ENCODE results near the gene ZNF628.
"Not testable (repeated sequence)": the region's sequence is repeated elsewhere in the genome, so short reads cannot be mapped to it uniquely, and the experiment has no call there.

The ZNF628 gene

DNA sequence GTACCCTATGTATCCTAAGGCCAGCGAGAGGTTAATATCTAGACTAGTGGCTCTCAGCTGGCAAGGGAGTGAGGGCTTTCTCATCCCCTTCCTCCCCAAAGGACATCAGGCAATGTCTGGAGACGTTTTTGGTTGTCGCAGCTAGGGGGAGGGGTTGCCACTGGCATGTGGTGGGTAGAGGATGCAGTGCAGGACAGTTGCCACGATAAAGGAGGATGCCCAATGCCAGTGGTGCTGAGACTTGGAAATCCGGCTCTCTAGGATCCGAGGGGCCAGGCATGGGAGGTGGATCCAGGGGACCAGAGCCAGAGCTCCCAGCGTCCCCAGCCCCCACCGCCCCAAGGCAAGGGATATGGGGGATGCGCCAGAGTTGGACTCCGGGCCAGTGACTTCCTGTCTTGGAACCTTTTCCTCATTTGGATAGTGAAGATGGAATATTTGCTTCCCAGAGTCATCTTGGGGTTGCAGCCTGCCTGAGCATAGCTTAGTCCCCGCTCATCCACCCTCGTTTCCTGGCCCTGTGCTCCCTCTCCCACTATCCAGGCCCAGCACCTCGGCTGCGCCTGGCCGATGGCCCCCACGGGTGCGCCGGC is 16.7 kb downstream of the ZNF628 start:
- TF ChIP-seq CTCF (IDR thresholded peaks at IDR 0.05; ENCODE audit: borderline replicate concordance, control extremely low read depth, extremely low read depth, insufficient read depth, missing control alignments) = no peak
- no peak for DNase-seq (ENCODE audit: low spot score)
- in situ Hi-C loops (cut with MboI; ENCODE audit: low sequenced_read_pairs, unreplicated experiment) = no loop called here

- no peak for TF ChIP-seq CTCF (IDR thresholded peaks at IDR 0.05; ENCODE audit: borderline replicate concordance, control extremely low read depth, extremely low read depth, insufficient read depth, missing control alignments)
- no peak for DNase-seq (ENCODE audit: low spot score)
- in situ Hi-C loops (cut with MboI; ENCODE audit: low sequenced_read_pairs, unreplicated experiment) = no loop called here
These were observed 17.3 kb downstream of the ZNF628 start for GRCh38 chr19:55493645-55494171.

GRCh38 chr19:55494172-55494761 is 17.9 kb downstream of the ZNF628 start:
- DNase-seq (ENCODE audit: low spot score) = no peak
- TF ChIP-seq CTCF (IDR thresholded peaks at IDR 0.05; ENCODE audit: borderline replicate concordance, control extremely low read depth, extremely low read depth, insufficient read depth, missing control alignments) = no peak
- in situ Hi-C loops (cut with MboI; ENCODE audit: low sequenced_read_pairs, unreplicated experiment) = no loop called here

DNA sequence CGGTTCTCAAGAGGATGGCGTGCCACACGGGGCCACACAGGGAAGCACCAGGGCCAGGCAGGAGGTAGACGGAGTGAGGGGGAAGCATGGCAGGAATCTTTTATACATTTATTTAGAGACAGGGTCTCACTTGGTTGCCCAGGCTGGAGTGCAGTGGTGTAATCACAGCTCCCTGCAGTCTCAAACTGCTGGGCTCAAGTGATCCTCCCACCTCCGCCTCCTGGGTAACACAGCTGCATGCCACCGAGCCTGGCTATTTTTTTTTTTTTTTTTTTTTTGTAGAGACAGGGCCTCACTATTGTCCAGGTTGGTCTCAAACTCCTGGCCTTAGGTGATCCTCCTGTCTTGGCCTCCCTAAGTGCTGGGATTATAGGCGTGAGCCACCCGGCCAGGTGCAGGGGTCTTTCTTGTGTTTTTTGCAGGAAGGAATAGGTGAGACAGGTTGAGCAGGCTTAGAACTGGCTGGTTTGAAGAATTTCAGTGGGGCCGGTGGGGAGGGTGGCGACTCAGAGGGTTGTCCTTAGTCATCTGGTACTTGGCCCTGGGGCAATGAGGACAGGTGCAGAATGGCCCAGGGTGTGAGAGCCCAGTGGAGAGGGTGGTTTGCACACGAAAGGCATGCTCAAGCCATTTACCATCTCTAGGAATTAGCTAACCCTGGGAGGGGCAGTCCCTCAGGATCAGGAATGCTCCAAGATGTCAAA is 19.4 kb downstream of the ZNF628 start:
- in situ Hi-C loops (cut with MboI; ENCODE audit: low sequenced_read_pairs, unreplicated experiment) = no loop called here
- DNase-seq (ENCODE audit: low spot score) = no peak
- no peak for TF ChIP-seq CTCF (IDR thresholded peaks at IDR 0.05; ENCODE audit: borderline replicate concordance, control extremely low read depth, extremely low read depth, insufficient read depth, missing control alignments)

DNA sequence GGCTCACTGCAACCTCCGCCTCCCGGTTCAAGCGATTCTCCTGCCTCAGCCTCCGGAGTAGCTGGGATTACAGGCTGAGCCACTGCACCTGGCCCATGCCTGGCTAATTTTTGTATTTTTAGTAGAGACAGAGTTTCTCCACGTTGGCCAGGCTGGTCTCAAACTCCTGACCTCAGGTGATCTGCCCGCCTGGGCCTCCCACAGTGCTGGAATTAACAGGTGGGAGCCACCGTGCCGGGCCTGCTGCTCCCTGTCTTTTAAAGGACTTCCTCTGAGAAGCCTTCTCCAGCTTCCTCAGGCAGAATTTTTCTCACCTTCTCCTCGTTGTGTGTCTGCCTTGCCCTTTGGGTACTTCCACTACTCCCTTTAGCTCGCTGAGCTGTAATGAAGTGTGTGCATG is 20.4 kb downstream of the ZNF628 start:
- DNase-seq (ENCODE audit: low spot score); in situ Hi-C loops (cut with MboI; ENCODE audit: low sequenced_read_pairs, unreplicated experiment): not testable (repeated sequence)

DNA sequence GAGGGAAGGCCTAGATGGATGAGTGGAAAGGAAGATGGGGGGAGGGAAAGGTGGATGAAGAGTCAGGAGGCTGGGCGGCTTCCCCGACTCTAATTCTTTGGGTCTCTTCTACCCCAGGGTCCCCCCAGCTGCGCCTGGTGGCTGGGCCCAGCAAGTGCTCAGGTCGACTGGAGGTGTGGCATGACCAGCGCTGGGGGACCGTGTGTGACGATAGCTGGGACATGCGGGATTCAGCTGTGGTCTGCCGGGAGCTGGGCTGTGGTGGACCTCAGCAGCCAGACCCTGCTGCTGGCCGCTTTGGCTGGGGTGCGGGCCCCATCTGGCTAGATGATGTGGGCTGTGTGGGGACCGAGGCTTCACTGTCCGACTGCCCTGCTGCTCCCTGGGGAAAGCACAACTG is 21.3 kb downstream of the ZNF628 start:
- no peak for DNase-seq (ENCODE audit: low spot score)
- no peak for TF ChIP-seq CTCF (IDR thresholded peaks at IDR 0.05; ENCODE audit: borderline replicate concordance, control extremely low read depth, extremely low read depth, insufficient read depth, missing control alignments)
- in situ Hi-C loops (cut with MboI; ENCODE audit: low sequenced_read_pairs, unreplicated experiment) = no loop called here

DNA sequence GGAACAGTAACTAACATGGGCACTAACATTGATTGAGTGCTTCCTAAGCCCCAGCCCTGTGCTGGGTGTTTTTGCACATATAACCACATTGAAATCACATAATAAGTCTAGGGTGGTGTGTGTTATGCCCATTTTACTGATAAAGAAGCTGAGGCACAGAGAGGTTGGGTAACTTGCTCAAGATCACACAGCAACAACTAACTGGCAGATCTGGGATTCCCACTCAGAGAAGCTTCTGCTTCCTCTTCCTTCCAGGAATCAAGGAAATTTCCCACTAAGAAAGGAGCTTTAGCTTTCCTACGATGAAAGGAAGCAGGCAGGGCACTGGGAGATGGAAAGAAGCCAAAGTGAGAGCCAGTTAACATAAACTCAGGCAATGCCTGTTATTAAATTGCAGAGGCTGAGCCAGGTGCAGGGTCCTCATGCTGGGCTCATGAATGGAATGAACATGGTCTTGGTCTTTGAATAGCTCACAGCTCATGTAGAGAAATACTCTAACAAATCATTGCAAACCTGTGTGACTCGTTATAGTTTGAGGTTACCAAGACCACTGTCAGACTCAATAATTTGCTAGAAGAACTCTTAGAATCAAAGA is 21.9 kb downstream of the ZNF628 start:
- no peak for DNase-seq (ENCODE audit: low spot score)
- in situ Hi-C loops (cut with MboI; ENCODE audit: low sequenced_read_pairs, unreplicated experiment) = no loop called here

More for the DNA sequence above, 21.9 kb downstream of the ZNF628 start:
- TF ChIP-seq CTCF (IDR thresholded peaks at IDR 0.05; ENCODE audit: borderline replicate concordance, control extremely low read depth, extremely low read depth, insufficient read depth, missing control alignments) = no peak

Data from GM13976 (cell line).